NCI-H82 treated with DMSO at 0.1 percent for 48 hours (cell line): ENCODE results near the gene ACSS2.

Experiments used
- DNase-seq: peaks from one replicate; lab custom pipeline; 2025; ENCODE audit not compliant: unreplicated experiment; lab: John Stamatoyannopoulos, UW

Gene ACSS2

GRCh38 chr20:34915131-34915530 lies 38.7 kb downstream of the ACSS2 start:
- no peak for DNase-seq

GRCh38 chr20:34915749-34916455 lies 39.5 kb downstream of the ACSS2 start:
- DNase-seq = peak; percentile 97

- peak; percentile 74 for DNase-seq
Observed at GRCh38 chr20:34916774-34917354, 40.5 kb downstream of the ACSS2 start.

GRCh38 chr20:34920055-34920454 lies 43.6 kb downstream of the ACSS2 start:
- DNase-seq = no peak

GRCh38 chr20:34921436-34921835 lies 45.0 kb downstream of the ACSS2 start:
- DNase-seq = no peak

- DNase-seq = no peak
Observed at GRCh38 chr20:34922654-34923381, 46.4 kb downstream of the ACSS2 start.

GRCh38 chr20:34923414-34923813 lies 47.0 kb downstream of the ACSS2 start:
- no peak for DNase-seq

- no peak for DNase-seq
Observed at GRCh38 chr20:34925341-34925740, 48.9 kb downstream of the ACSS2 start.

GRCh38 chr20:34925981-34926380 lies 49.6 kb downstream of the ACSS2 start:
- DNase-seq = no peak

- DNase-seq = no peak
Observed at GRCh38 chr20:34926581-34926980, 50.2 kb downstream of the ACSS2 start.

GRCh38 chr20:34927736-34928135 lies 51.3 kb downstream of the ACSS2 start:
- no peak for DNase-seq

GRCh38 chr20:34928411-34928810 lies 52.0 kb downstream of the ACSS2 start:
- no peak for DNase-seq

GRCh38 chr20:34931771-34932170 lies 55.4 kb downstream of the ACSS2 start:
- no peak for DNase-seq

GRCh38 chr20:34938466-34939163 lies 62.2 kb downstream of the ACSS2 start:
- peak; percentile 44 for DNase-seq

- DNase-seq = no peak
Observed at GRCh38 chr20:34940081-34940481, 63.7 kb downstream of the ACSS2 start.

GRCh38 chr20:34941226-34941625 lies 64.8 kb downstream of the ACSS2 start:
- no peak for DNase-seq

GRCh38 chr20:34942301-34942700 lies 65.9 kb downstream of the ACSS2 start:
- DNase-seq = no peak

GRCh38 chr20:34943808-34944567 lies 67.6 kb downstream of the ACSS2 start:
- DNase-seq = no peak

GRCh38 chr20:34945315-34946077 lies 69.1 kb downstream of the ACSS2 start:
- DNase-seq = no peak

GRCh38 chr20:34946661-34947060 lies 70.2 kb downstream of the ACSS2 start:
- DNase-seq = no peak
